Testis (tissue), 3 donors: ENCODE results near the gene ARHGAP40. TPM values are rescaled to one million over a fixed set of nuclear protein-coding genes. Genes with fewer than 3 reads are reported as not detected.

Experiments
- DNase-seq: peaks from one replicate; pipeline ENCODE4 v3.0.0-alpha.2; 2019
- H3K27ac ChIP-seq, 2 donors: fragments of 200-600 bp; sonication (generic); one replicate each; pipeline ENCODE4 v1.5.1; 2019
- H3K27me3 ChIP-seq: fragments of 200-600 bp; sonication (generic); one replicate; pipeline ENCODE4 v1.5.1; 2019
- H3K36me3 ChIP-seq: fragments of 200-600 bp; sonication (generic); one replicate; pipeline ENCODE4 v1.5.1; 2017; ENCODE audit warnings: low read depth; ENCODE audit errors: missing control alignments
- H3K4me1 ChIP-seq: fragments of 200-600 bp; sonication (generic); one replicate; pipeline ENCODE4 v1.5.1; 2019
- H3K4me3 ChIP-seq, 2 donors: fragments of 200-600 bp; sonication (generic); one replicate each; pipeline ENCODE4 v1.5.1; 2017 to 2019
- H3K9me3 ChIP-seq: fragments of 200-600 bp; sonication (generic); one replicate; pipeline ENCODE4 v1.5.1; 2017
- POLR2A ChIP-seq: fragments of 450-650 bp; IDR thresholded peaks from one replicate; pipeline ENCODE4 v1.6.1; 2017; ENCODE audit warnings: antibody characterized with exemption, mild to moderate bottlenecking, moderate library complexity
- WGBS, 2 donors: methylation state at CpG; one replicate each; pipeline ENCODE4 v1.1.5; 2018; 5-methylcytosine and 5-hydroxymethylcytosine counted together
- intact Hi-C: fragments of 100-400 bp; cut with DNase I; formaldehyde crosslinking; loops from one replicate; pipeline ENCODE4 v1.15.1; 2023; ENCODE audit warnings: low total_unique reads
- polyA plus RNA-seq: library from polyadenylated mRNA; stranded (reverse); fragments of 350-450 nt; fragmentation: Illumina TruSeq; extraction: RNeasy Lipid Tissue Mini Kit (QIAGEN cat#74804); gene quantifications from one replicate; pipeline ENCODE4 v1.2.3, GENCODE V29; 2014; ENCODE audit warnings: low read depth, low replicate concordance; ENCODE audit not compliant: insufficient read depth
- total RNA-seq, 2 donors: library from RNA; depleted of rRNA; stranded (reverse); fragments of >200 nt; gene quantifications; one replicate each; pipeline ENCODE4 v1.2.3, GENCODE V29; 2016
- TF ChIP-seq, protein P1 (sequence below), 3 experiments: fragments of 450-650 bp in 2 of 3; fragments of 200-600 bp in 1 of 3; sonication (generic) in 1 of 3; IDR thresholded peaks; one replicate each; pipeline ENCODE4 v1.5.1; 2016 to 2019; ENCODE audit warnings: antibody characterized with exemption in 3 of 3, mild to moderate bottlenecking in 2 of 3, moderate library complexity in 1 of 3

The ARHGAP40 gene
- total and polyA plus RNA-seq, 3 donors from 2014 or later, result 1.5 to 3.2 (median 1.5) TPM

- DNase-seq, result no peak
- Histone ChIP-seq H3K27me3 (no peaks in the 10 kb centered on the region), H3K9me3 (no peaks in the 10 kb centered on the region), H3K36me3 (no peaks in the 10 kb centered on the region), H3K4me1 (no peaks in the 10 kb centered on the region), H3K27ac (no peak overlapping the region), H3K4me3 (no peak overlapping the region)
- intact Hi-C loops, result no loop called here
- TF ChIP-seq POLR2A, result no peak
- TF ChIP-seq, protein P1, sequence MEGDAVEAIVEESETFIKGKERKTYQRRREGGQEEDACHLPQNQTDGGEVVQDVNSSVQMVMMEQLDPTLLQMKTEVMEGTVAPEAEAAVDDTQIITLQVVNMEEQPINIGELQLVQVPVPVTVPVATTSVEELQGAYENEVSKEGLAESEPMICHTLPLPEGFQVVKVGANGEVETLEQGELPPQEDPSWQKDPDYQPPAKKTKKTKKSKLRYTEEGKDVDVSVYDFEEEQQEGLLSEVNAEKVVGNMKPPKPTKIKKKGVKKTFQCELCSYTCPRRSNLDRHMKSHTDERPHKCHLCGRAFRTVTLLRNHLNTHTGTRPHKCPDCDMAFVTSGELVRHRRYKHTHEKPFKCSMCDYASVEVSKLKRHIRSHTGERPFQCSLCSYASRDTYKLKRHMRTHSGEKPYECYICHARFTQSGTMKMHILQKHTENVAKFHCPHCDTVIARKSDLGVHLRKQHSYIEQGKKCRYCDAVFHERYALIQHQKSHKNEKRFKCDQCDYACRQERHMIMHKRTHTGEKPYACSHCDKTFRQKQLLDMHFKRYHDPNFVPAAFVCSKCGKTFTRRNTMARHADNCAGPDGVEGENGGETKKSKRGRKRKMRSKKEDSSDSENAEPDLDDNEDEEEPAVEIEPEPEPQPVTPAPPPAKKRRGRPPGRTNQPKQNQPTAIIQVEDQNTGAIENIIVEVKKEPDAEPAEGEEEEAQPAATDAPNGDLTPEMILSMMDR (IDR thresholded peaks at IDR 0.05), result no peak
- 33 to 44% methylated on average over 12 of the region's 12 CpGs for WGBS, 2 donors
Measured at GRCh38 chr20:38607351-38607750, 5.7 kb downstream of the ARHGAP40 start.

DNA sequence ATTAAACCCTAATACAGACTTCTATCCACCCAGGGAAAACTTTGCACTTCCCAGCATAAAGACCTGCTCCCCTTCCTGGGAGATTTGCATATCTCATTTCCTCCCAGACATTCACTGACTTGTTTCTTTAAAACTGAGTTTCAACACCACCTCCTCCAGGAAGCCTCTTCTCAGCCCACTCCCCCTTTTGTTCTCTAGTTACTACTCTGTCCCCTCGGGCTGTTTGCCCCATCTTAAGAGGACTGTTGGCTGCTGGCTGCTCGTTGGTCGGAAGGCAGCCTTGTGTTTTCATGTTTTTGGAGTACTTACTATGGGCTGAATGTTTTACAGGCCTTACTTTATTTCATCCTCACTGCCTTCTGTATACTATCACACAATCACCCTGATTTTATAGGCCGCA lies 6.6 kb downstream of the ARHGAP40 start:
- Histone ChIP-seq H3K4me3 (no peak overlapping the region), H3K27me3 (no peaks in the 10 kb centered on the region)
- WGBS, 2 donors, result 74 to 79% methylated on average over 4 of the region's 4 CpGs

DNA sequence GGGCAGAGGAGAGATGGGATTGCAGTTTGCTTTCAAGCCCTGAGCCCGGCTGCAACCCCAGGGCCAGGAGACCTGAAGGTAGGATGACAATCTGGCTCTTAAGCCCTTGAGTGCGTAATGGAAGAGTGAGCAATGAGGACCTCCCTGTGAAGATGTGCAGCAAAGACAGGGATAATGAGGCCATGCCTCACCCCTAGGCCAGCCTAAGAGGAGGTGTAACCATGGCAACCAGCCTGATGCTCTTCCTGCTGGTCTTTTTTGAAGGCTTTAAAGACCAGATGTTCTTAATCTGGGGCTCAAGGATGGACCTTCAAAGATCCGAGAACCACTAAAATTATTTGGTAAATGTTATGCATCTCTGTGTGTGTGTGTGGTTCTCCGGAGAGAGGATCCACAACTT lies 8.2 kb downstream of the ARHGAP40 start:
- H3K27me3 ChIP-seq, result no peaks in the 10 kb centered on the region
- no peaks in the 10 kb centered on the region for H3K36me3 ChIP-seq
- WGBS, 2 donors, result 90% methylated on average over 4 of the region's 4 CpGs
- no peaks in the 10 kb centered on the region for H3K9me3 ChIP-seq
- intact Hi-C loops, result no loop called here
- TF ChIP-seq, protein P1 (IDR thresholded peaks at IDR 0.05), result no peak
- TF ChIP-seq POLR2A, result no peak
- no peak overlapping the region for H3K27ac ChIP-seq
- H3K4me3 ChIP-seq, result no peak overlapping the region
- DNase-seq, result no peak
- H3K4me1 ChIP-seq, result no peaks in the 10 kb centered on the region

More for the DNA sequence above, 6.6 kb downstream of the ARHGAP40 start:
- no peak for DNase-seq
- intact Hi-C loops, result no loop called here
- no peaks in the 10 kb centered on the region for H3K9me3 ChIP-seq
- H3K27ac ChIP-seq, result no peak overlapping the region
- no peak for TF ChIP-seq POLR2A
- TF ChIP-seq, protein P1 (IDR thresholded peaks at IDR 0.05), result no peak
- no peaks in the 10 kb centered on the region for H3K4me1 ChIP-seq
- H3K36me3 ChIP-seq, result no peaks in the 10 kb centered on the region

DNA sequence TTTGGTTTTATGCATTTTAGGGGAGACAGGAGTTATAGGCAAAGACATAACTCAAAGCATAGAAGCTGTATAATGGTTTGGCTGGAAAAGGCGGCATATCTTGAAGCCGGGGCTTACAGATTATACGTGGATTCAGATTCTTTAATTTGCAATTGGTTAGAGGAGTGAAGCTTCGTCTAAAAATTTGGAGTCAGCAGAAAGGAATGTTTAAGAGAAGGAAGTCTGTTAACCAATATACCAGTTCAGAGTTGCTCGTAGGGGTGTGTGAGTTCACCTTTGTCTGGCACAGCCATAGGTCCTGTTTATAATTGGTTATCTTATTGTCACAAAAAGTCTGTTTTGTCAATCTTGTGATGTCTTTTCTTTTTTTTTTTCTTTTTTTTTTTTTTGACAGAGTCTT lies 8.9 kb downstream of the ARHGAP40 start:
- TF ChIP-seq, protein P1 (IDR thresholded peaks at IDR 0.05), result no peak
- DNase-seq, result no peak
- Histone ChIP-seq H3K36me3 (no peaks in the 10 kb centered on the region), H3K9me3 (no peaks in the 10 kb centered on the region), H3K27me3 (no peaks in the 10 kb centered on the region), H3K27ac (no peak overlapping the region), H3K4me1 (no peaks in the 10 kb centered on the region), H3K4me3 (no peak overlapping the region)
- intact Hi-C loops, result no loop called here
- 78 to 79% methylated on average over 5 of the region's 5 CpGs for WGBS, 2 donors

GRCh38 chr20:38612751-38613515 lies 11.3 kb downstream of the ARHGAP40 start:
- intact Hi-C loops, result no loop called here
- no peak overlapping the region for H3K4me3 ChIP-seq
- no peaks in the 10 kb centered on the region for H3K4me1 ChIP-seq
- TF ChIP-seq, protein P1 (IDR thresholded peaks at IDR 0.05), result no peak
- no peak for TF ChIP-seq POLR2A
- DNase-seq, result no peak
- no peaks in the 10 kb centered on the region for H3K36me3 ChIP-seq
- 76 to 79% methylated on average over 5 of the region's 5 CpGs for WGBS, 2 donors
- no peaks in the 10 kb centered on the region for H3K9me3 ChIP-seq
- no peaks in the 10 kb centered on the region for H3K27me3 ChIP-seq
- H3K27ac ChIP-seq, result no peak overlapping the region
